GM21390 (cell line): ENCODE measurements around the gene WNT6.

Experiments
- ATAC-seq: cut with Tn5 transposase; IDR thresholded peaks from one replicate; pipeline ENCODE4 v1.9.1; 2021; ENCODE audit not compliant: unreplicated experiment

Gene WNT6

DNA sequence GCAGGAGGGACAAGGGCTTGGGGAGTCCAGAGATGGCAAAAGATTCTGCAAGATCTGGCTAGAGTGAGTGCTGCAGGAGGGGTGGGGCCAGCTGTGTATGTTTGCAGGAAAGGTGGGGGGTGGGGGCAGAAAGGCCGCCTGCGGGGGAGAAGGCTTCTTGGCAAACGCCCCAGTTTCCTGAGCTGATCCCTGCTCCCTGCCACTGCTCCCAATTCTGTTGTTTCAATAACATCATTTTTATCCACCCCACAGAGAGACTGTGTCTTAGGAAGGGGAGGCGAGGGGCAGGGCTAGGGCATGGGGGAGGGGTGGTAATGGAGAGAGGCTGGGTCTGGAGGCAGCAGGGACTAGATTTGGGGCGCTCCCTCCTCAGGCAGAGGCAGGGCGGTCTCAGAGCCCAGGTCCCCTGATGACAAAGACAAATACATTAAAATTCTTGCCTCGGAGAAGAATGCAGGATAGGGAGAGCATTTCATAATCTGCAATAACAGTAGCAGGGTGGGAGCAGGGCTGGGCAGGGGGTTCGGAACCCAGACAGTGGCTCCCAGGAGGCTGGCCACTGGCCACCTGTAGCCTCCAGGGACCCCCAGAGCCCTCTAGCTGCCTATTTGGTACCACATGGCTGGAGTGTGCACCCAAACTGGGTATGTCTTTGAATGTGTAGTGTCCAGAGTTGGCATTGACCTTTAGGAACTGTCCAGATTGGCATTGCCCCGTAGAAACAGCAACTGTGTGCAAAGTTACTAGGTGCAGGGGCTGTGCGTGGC lies 2.1 kb upstream of the WNT6 start:
- ATAC-seq, result no peak

DNA sequence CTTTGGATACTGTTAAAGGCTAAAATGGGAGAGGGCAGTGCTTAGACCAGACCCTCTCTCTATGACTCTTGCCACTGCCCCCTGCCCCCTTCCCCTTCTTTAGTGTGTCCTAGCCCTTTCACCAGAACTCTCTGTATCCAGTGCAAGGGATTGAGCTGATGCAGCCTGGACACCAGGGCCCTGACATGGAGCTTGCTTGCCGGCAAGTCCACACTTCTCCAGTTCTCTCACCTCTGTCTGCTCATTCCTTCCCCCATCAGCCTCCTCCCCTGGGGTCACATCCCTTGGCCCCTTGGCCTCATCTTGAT lies 1.5 kb upstream of the WNT6 start:
- no peak for ATAC-seq

DNA sequence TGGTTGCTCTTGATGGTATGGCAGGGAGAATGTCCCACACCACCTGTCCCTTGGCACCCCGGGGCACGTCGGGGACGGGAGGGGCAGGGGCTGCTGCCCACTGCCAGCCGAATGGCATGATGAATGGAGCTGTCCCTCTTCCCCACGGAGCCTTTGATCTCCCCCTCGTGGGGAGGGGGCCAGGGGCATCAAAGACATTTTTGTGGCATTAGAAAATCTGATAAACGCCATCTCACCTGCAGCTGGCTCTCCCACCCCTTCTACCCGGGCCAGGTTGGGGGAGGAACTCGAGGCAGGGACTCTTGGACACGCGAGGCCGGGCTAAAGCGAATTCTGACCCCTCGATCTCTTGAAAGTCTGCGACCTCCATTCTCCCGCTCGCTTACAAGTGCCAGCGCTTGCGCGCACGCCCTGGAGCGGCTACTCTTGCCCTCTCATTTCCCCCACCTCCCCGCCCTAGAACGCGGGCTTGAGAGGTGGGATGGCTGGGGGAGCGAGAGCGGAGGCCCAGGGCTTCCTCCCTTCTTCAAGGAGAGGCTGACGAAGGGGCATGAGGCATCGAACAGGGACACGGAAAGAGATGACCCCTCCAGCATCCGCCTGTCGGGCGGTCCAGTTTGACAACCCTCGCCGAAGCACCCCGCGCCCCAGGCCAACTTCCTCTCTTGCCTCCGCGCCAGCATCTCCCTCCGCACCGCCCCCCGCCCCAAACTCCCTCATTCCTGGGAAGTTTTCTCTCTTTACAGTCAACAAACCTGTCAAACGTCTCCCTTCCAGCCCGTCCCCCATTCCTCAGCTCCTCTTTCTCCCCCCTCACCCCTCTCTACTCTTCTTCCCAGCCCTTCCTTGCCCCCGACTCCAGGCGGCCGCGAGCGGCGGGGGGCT lies 692 bp upstream of the WNT6 start:
- ATAC-seq, result no peak

DNA sequence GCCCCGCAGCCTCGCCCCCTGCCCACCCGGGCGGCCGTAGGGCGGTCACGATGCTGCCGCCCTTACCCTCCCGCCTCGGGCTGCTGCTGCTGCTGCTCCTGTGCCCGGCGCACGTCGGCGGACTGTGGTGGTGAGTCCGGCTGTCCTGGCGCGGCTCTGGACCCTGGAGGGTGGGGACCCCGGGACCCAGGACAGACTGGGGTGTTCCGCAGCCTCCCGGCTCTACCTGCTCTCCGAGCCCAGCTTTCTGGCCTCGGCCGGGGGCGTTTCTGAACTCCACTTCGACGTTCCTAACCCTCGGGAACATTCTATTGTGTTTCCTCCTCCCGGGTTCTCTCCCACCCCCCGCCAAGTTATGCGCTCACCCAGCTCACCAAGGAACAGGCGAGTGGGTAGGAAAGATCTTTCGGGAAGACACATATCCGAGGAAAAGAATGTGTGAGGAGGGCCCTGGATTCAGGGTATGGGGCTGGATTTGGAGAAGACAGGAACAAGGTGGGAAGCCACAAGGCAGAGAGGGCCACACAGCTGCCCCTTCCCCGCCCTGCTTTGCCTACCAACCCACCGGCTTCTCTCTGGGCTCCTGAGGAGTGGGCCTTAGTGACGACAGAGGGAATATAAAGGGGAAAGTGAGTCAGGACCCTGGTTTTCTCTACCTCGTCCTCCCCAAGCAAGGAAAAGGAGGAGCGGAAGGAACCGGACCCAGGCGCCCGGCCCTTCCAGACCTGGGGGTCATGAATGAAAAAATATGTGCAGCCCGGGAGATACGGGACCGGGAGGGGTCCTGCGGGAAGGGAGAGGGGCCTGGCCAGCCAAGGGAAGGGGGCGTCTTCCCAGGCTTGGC lies 605 bp downstream of the WNT6 start:
- ATAC-seq, result no peak

DNA sequence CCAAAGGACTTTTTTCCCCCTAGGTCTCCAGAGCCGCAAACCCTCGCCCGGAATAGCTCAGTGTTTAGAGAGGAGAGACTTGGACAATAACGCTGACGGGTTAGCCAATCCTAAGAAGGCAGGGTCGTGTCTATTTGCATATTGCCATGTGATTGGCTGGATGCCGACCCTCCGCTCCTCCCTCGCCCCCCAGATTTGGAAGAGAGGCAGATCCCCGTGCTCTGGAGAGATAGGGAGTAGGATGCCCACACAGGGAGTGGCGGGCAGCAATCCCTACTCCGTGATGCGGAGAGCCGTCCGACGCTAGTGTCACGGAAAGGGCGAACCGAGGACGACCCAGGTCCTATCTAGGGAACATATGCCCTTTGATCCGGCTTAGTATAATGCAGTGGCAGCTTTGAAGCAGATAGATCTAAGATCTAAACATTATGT lies 1.4 kb downstream of the WNT6 start:
- ATAC-seq, result no peak

DNA sequence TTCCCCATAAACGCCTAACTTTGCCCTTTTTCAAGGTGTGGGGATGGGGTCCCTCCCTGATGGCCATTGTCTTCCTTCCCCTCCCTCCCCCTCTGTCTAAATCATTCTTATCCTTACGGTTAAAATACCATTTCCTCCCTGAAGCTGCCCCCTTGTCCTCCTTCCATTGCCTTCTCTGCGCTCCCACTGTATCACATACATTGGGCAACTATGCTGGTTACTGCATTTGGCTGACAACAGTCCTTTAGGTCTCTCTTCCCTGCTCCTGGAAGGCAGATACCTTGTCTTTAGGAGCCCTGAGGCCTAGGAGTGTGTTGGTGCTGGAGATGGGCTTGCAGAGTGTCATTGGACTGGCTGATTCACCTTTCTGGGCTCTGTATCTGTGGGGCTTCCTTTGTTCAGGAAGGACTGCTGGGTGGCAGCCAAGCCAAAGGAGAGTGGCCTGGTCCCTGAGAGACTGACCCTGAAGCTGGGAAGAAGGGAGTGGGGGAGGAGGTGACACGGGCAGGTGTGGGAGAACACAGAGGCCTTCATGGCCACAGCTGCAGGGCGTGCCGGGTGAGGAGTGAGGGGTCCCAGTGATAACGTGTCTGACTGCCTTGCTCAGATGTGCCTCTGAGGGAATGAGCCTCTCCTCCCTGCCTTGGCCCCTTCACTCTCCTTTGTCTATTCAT lies 2.2 kb downstream of the WNT6 start:
- ATAC-seq, result no peak

DNA sequence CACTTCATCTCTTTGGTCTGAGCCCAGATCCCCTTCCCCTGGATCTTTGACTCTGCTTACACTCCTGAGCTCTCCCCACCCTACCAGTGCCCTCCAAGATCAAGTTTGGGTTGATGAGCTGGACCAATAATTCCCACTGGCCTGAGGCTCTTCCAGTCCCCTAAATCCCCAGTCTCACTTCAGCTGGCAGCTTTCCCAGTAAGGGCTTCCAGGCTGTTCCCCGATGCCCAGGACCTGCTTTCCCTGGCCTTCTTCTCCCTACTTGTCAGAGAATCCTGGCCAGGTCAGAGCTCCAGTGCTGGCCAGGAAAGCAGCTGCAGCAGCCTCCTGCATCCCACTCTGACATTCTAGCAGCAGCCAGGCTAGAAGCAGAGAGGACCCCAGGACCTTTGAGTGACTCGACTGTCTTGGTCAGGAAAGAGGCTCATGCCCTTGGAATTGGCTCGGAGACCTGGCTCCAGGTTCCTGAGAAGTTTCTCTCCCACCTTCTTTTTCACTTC lies 3.5 kb downstream of the WNT6 start:
- ATAC-seq, result no peak

DNA sequence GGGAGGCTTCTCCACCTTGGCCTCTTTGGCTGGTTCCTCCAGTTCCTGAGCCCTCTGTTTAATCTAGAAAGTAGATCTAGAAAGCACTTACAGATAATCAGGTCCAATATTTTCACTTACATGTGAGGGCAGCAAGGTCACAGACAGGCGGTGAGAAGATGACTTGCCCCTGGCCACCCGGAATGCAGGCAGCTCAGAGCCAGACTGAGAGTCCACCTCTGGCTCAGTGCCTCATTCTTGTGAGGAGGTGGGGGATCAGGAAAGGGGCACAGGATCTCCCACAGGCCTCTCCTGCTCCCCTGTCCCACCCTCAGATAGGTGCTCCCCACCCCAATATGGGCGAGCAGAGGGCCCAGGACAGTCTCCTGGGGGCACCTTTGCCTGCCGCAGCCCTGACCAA lies 5.8 kb downstream of the WNT6 start:
- ATAC-seq, result no peak

DNA sequence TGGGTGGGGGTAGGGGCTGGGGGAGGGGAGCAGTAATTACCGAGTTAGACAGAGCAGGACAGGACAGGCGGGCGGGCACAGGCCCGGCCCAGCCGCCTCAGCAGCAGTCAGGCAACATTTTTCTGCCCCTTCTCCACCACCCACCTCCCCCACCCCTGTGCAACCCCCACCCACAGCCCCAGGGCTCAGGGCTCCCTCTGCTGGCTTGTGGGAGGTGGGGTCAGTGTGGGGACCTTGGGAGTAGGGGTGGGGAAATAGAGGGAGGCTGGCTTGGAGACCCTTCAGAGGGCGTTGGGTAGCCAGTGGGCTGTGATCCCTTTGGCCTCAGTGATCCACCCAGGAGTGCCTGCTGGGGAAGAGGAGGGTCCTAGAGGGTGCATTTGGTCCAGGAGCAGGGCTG lies 6.4 kb downstream of the WNT6 start:
- no peak for ATAC-seq

DNA sequence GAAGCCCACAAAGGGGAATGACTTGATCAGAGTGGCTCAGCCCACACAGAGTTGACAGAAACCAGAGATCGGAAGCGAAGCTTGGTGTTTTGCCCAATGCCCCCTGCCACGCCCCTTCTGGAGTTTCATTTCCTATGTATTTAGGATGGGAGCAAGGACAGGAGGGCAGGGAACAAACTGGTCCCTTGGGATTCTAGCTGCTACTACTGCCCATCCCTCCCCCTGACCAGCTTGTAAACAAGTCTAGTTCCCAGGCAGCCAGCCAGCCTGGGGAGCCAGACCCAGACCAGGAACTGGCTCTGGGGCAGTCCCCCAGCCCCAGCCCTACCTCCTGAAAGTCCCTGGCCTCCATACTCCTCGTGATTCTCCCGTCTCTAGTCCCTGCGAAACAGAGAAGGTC lies 8.3 kb downstream of the WNT6 start:
- no peak for ATAC-seq

DNA sequence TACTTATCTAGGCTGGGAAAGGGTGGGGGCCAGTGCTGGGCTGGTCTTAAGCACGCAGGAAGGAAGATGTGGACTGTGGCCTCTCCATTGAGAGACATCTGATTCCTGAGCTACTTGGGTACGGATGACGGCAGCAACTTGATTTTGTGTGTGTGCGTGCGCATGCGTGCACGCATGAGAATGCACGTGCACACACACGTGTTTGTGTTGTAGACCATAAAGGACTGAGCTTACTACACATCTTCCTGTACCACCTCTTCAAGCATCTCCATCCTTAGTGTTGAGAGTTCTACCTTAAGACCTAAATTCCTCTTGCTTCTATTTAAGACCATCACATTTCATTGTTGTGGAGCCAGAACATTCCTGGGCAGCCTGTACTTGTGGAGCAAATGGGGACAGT lies 9.5 kb downstream of the WNT6 start:
- ATAC-seq, result no peak

DNA sequence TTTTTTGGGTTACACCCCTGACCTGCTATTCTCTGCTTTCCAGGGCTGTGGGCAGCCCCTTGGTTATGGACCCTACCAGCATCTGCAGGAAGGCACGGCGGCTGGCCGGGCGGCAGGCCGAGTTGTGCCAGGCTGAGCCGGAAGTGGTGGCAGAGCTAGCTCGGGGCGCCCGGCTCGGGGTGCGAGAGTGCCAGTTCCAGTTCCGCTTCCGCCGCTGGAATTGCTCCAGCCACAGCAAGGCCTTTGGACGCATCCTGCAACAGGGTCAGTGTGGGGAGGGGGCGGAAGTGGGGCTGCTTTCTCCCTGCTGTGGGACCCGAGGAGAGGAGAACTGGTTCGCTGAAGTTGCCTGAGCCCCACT lies 11.4 kb downstream of the WNT6 start:
- no peak for ATAC-seq

DNA sequence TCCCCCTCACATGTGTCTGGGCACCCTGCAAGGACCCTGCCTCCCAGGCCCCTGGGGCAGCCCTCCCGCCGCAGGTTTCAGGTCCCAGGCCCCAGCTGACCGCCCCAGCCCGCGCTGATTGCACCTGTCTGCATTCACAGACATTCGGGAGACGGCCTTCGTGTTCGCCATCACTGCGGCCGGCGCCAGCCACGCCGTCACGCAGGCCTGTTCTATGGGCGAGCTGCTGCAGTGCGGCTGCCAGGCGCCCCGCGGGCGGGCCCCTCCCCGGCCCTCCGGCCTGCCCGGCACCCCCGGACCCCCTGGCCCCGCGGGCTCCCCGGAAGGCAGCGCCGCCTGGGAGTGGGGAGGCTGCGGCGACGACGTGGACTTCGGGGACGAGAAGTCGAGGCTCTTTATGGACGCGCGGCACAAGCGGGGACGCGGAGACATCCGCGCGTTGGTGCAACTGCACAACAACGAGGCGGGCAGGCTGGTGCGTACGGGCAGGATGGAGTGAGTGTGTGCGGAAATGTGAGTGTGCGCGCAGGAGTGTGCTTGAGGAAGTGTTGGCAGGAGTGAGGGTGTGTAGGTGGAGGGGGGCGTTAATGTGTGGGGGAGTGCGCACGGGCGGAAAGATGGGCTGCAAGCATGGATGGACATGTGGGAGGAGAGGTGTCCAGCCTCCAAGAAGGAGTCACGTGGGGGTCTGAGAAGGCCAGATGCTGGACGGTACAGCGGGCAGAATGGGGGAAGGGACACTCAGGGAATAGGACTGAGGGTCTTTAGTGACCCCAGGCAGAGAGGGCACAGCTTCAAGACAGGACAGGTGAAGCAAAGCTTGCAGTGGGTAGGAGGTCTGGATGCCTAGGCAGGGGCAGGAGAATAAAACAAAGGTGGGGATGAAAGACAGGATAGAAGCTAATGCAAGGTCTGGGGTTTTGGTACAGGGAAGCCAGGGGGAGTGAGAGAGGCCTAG lies 12.0 kb downstream of the WNT6 start:
- ATAC-seq, result no peak

DNA sequence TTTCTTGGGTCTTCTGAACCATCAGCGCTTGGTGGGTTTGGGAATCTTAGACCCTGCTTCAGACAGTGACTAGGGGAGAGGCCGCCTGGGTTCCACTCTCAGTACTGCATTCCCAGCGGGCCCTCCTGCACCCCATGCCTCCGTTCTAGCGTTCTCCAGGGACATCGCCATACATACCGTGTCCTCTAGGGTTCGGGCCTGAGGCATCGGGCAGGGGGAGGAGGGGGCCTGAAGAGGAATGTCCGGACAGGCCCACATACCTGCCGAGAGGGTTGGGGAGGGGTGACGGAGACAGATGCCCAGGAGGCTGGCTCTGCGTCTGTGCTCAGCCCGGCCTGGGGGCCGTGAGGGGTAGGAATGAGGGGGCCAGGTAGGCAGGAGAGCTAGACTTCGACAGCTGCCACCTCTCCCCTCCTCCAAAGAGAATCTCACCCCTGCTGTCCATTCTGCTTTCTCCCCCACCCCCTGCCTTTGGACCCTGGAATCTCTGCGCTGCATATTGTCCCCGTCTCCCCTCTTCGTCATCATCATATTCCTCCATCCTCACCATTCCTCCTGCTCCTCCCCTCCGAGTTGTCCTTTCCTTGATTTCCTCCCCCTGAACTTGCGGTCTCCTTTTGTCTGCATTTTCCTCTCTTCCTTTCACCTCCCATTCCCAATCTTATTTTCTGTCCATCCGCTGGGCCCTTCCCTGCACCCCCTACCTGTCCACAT lies 13.2 kb downstream of the WNT6 start:
- ATAC-seq, result no peak

DNA sequence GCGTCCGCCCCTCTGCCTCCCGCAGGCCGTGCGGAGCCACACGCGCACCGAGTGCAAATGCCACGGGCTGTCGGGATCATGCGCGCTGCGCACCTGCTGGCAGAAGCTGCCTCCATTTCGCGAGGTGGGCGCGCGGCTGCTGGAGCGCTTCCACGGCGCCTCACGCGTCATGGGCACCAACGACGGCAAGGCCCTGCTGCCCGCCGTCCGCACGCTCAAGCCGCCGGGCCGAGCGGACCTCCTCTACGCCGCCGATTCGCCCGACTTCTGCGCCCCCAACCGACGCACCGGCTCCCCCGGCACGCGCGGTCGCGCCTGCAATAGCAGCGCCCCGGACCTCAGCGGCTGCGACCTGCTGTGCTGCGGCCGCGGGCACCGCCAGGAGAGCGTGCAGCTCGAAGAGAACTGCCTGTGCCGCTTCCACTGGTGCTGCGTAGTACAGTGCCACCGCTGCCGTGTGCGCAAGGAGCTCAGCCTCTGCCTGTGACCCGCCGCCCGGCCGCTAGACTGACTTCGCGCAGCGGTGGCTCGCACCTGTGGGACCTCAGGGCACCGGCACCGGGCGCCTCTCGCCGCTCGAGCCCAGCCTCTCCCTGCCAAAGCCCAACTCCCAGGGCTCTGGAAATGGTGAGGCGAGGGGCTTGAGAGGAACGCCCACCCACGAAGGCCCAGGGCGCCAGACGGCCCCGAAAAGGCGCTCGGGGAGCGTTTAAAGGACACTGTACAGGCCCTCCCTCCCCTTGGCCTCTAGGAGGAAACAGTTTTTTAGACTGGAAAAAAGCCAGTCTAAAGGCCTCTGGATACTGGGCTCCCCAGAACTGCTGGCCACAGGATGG lies 14.0 kb downstream of the WNT6 start:
- ATAC-seq, result no peak

DNA sequence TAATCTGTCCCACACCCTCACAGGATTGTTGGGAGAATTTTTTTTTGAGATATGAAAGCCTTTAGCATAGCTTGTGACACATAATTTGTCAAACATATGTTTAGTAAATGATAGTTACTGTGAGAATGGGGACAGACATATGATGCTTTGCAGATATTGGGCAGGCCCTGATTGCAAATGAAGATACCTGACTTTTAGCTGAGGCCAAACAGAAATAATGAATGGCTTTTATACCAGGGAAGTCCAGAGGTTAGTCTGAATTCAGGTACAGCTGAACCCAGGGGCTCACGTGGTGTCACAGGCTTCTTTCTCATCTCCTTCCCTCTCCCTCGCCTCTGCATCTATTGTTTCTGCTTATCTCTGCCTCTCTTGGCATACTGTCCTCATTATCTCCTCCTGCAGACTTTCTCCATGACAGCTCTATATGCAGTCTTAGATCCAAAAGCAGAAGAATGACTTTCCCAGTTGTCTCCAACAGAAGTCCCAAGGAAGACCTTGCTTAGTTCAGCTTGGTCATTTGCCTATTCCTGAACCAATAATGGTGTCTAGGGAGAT lies 16.2 kb downstream of the WNT6 start:
- ATAC-seq, result no peak

DNA sequence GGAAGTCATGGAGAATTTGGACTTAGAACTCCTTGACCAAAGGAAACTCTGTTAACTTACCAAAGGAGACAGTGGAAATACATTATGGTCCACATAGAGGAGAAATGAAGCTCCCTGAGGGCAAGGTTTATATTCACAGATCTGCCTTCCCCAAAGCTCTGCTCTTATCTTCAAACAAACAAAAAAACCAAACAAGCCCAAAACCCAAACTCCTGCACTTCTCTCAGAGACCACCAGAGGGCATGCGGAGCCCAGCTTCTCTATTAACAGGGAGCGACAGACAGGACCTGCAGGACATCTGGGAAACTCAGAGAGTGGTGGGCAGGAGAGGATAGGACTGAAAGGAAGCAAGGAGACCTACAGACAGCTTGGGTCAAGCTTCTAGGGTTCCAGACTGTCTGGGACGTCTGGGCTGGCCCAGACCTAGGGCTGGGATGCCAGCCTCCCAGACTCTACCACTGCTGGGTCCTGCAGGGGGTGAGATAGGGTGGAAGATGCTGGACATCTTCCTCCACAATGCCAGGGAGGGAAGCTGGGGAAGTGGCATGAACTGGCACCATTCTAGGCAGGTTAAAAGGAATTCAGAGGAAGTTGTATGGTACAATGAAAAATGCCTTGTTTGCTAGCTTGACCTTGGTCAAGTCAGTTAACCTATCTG lies 17.1 kb downstream of the WNT6 start:
- no peak for ATAC-seq
